Measurements from ENCODE around the gene ZDHHC9. TPM values are rescaled to one million over a fixed set of nuclear protein-coding genes. Genes with fewer than 3 reads are reported as not detected.

The ZDHHC9 gene
- total RNA-seq, 2 donors from 2014 or later: 14.4 to 22.1 TPM

Other genes with a start within 250 kb of the ZDHHC9 start
- gene APLN, start 188.9 kb downstream of the ZDHHC9 start, total RNA-seq: 10 to 100 TPM in 1 of 2 donors, 1 to 10 TPM in 1; 5.7 to 18.0 TPM
- 1 to 10 TPM; 2.0 to 2.5 TPM for gene XPNPEP2, start 104.9 kb downstream of the ZDHHC9 start, total RNA-seq
- gene SASH3, start 63.9 kb downstream of the ZDHHC9 start, total RNA-seq: 1 to 10 TPM; 5.8 to 9.2 TPM
- 10 to 100 TPM in 1 of 2 donors, 1 to 10 TPM in 1; 7.7 to 13.7 TPM for gene UTP14A, start 62.3 kb upstream of the ZDHHC9 start, total RNA-seq
- gene BCORL1, start 138.7 kb upstream of the ZDHHC9 start, total RNA-seq: 10 to 100 TPM in 1 of 2 donors, 1 to 10 TPM in 1; 7.5 to 11.3 TPM